Activated naive CD4-positive, alpha-beta T cell treated with anti-CD3 and anti-CD28 coated beads for 36 hours (primary cell): Measurements from ENCODE around the gene TEKT3. TPM values are rescaled to one million over a fixed set of nuclear protein-coding genes. Genes with fewer than 3 reads are reported as not detected.

Experiments used
- CTCF ChIA-PET: fragments of 350-600 bp; sonication (Branson Sonifier 250); formaldehyde crosslinking; loops from one replicate; lab custom pipeline; 2021; ENCODE audit warnings: antibody characterized with exemption; lab: Charles Lee
- DNase-seq: peaks from one replicate; pipeline ENCODE4 v3.0.0-alpha.2; 2020
- H3K27ac Mint-ChIP-seq: one replicate; pipeline ENCODE4 v1.8.0; 2021; ENCODE audit warnings: mild to moderate bottlenecking, mixed read lengths
- H3K27me3 Mint-ChIP-seq: one replicate; pipeline ENCODE4 v1.8.0; 2021; ENCODE audit warnings: low read depth, mixed read lengths
- H3K36me3 Mint-ChIP-seq: one replicate; pipeline ENCODE4 v1.8.0; 2021; ENCODE audit warnings: low read depth, mixed read lengths
- H3K4me1 Mint-ChIP-seq: one replicate; pipeline ENCODE4 v1.8.0; 2021; ENCODE audit warnings: low read depth, mixed read lengths
- H3K4me3 Mint-ChIP-seq: one replicate; pipeline ENCODE4 v1.8.0; 2021; ENCODE audit warnings: mild to moderate bottlenecking, moderate library complexity, mixed read lengths
- H3K9me3 Mint-ChIP-seq: one replicate; pipeline ENCODE4 v1.8.0; 2021; ENCODE audit warnings: mixed read lengths
- intact Hi-C: fragments of 100-400 bp; cut with micrococcal nuclease; formaldehyde crosslinking; loops from one replicate; pipeline ENCODE4 v1.15.1; 2023
- total RNA-seq, 2 experiments: library from RNA; stranded (reverse); gene quantifications; one replicate each; pipeline ENCODE4 v1.2.3, GENCODE V29; 2021

The TEKT3 gene
- total RNA-seq, 2 experiments from 2014 or later = not detected

DNA sequence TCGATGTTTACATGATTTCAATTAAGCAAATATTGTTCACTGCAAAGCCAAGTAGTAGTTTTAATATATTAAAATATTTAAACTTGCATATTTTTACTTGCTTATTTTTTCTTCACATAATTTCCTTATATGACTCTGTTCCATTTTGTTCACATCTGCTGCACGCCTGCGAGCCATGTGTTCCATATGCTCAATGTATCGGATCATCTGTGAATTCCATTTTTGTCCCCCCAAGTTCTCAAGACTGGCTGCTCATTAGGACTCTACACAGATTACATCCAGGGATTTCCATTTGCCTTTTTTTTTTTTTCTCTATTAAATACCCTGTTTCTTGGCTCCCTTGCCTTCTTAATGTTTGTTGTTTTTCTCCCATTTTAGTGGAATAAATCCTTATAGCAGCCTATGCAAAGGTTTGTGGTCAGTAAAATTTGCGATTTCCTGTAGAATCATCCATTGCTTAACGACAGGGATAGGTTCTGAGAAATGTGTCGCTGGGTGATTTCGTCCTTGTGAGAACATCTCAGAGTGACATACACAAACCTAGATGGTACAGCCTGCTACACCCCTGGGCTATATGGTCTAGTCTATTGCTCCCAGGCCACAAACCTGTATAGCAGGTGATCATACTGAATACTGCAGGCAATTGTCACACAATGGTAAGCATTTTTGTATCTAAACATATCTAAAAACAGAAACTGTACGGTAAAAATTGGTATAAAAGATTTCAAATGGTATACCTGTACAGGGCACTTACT, 30.2 kb upstream of the TEKT3 start:
- H3K4me1 Mint-ChIP-seq = no peaks in the 10 kb centered on the region
- CTCF ChIA-PET = interaction anchor here (1.0 kb wide), 1 partner anchor 115 kb away, joined by 3 read pairs; no protein-coding TSS in a partner anchor
- no peaks in the 10 kb centered on the region for H3K36me3 Mint-ChIP-seq
- DNase-seq = no peak
- intact Hi-C loops = no loop called here
- no peak overlapping the region for H3K4me3 Mint-ChIP-seq
- H3K9me3 Mint-ChIP-seq = no peaks in the 10 kb centered on the region
- H3K27me3 Mint-ChIP-seq = peaks cover 6% of the 10 kb centered on the region
- no peak overlapping the region for H3K27ac Mint-ChIP-seq

- H3K4me3 Mint-ChIP-seq = no peak overlapping the region
- no peaks in the 10 kb centered on the region for H3K9me3 Mint-ChIP-seq
- intact Hi-C loops = no loop called here
- CTCF ChIA-PET = no interaction called here
- H3K27me3 Mint-ChIP-seq = peaks cover 6% of the 10 kb centered on the region
- H3K36me3 Mint-ChIP-seq = no peaks in the 10 kb centered on the region
- H3K27ac Mint-ChIP-seq = no peak overlapping the region
- no peak for DNase-seq
- no peaks in the 10 kb centered on the region for H3K4me1 Mint-ChIP-seq
Measured at GRCh38 chr17:15368600-15368999, 27.2 kb upstream of the TEKT3 start.

GRCh38 chr17:15366026-15366425, 24.6 kb upstream of the TEKT3 start:
- Mint-ChIP-seq H3K36me3 (no peaks in the 10 kb centered on the region), H3K4me3 (no peak overlapping the region), H3K9me3 (no peaks in the 10 kb centered on the region), H3K4me1 (no peaks in the 10 kb centered on the region), H3K27me3 (peaks cover 5% of the 10 kb centered on the region), H3K27ac (no peak overlapping the region)
- intact Hi-C loops = no loop called here
- DNase-seq = no peak
- CTCF ChIA-PET = no interaction called here

- no peak for DNase-seq
- CTCF ChIA-PET = no interaction called here
- H3K4me3 Mint-ChIP-seq = no peak overlapping the region
- H3K9me3 Mint-ChIP-seq = no peaks in the 10 kb centered on the region
- H3K4me1 Mint-ChIP-seq = no peaks in the 10 kb centered on the region
- H3K27ac Mint-ChIP-seq = no peak overlapping the region
- H3K27me3 Mint-ChIP-seq = peaks cover 3% of the 10 kb centered on the region
- intact Hi-C loops = no loop called here
- H3K36me3 Mint-ChIP-seq = no peaks in the 10 kb centered on the region
Measured at GRCh38 chr17:15364615-15365014, 23.2 kb upstream of the TEKT3 start.

GRCh38 chr17:15363702-15364101, 22.3 kb upstream of the TEKT3 start:
- DNase-seq = no peak

GRCh38 chr17:15361592-15361991, 20.2 kb upstream of the TEKT3 start:
- no peak overlapping the region for H3K27ac Mint-ChIP-seq
- no peak for DNase-seq
- CTCF ChIA-PET = no interaction called here
- H3K4me3 Mint-ChIP-seq = no peak overlapping the region
- H3K36me3 Mint-ChIP-seq = no peaks in the 10 kb centered on the region
- intact Hi-C loops = no loop called here
- no peaks in the 10 kb centered on the region for H3K9me3 Mint-ChIP-seq
- no peaks in the 10 kb centered on the region for H3K4me1 Mint-ChIP-seq
- peaks cover 5% of the 10 kb centered on the region for H3K27me3 Mint-ChIP-seq

More at GRCh38 chr17:15363702-15364101, 22.3 kb upstream of the TEKT3 start:
- H3K9me3 Mint-ChIP-seq = no peaks in the 10 kb centered on the region
- CTCF ChIA-PET = no interaction called here
- peaks cover 3% of the 10 kb centered on the region for H3K27me3 Mint-ChIP-seq
- no peaks in the 10 kb centered on the region for H3K36me3 Mint-ChIP-seq
- no peak overlapping the region for H3K27ac Mint-ChIP-seq
- intact Hi-C loops = no loop called here
- no peaks in the 10 kb centered on the region for H3K4me1 Mint-ChIP-seq
- H3K4me3 Mint-ChIP-seq = no peak overlapping the region

DNA sequence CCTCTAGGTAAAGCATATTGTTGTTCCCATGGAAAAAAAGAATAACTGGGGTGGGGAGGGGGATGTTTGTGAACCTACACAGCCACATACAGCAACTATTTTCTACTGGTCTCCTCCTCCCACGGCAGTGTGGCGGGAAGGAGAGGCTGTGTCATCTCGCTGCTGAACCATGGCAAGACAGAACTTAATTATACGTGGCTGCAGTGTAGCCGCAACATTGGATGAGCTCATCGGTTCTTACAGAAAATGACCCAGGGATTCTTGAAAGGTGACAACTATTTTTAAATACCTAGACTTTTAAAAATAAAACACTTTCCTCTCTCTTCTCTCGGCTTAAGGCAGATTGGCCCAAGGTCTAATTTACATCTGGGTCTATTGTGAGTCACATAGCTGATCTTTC, 19.8 kb upstream of the TEKT3 start:
- H3K27me3 Mint-ChIP-seq = peaks cover 5% of the 10 kb centered on the region
- intact Hi-C loops = no loop called here
- no peak overlapping the region for H3K4me3 Mint-ChIP-seq
- DNase-seq = no peak
- no peaks in the 10 kb centered on the region for H3K9me3 Mint-ChIP-seq
- H3K27ac Mint-ChIP-seq = no peak overlapping the region
- no peaks in the 10 kb centered on the region for H3K4me1 Mint-ChIP-seq
- CTCF ChIA-PET = no interaction called here
- no peaks in the 10 kb centered on the region for H3K36me3 Mint-ChIP-seq

GRCh38 chr17:15354256-15354655, 12.9 kb upstream of the TEKT3 start:
- Mint-ChIP-seq H3K36me3 (no peaks in the 10 kb centered on the region), H3K27me3 (peaks cover 18% of the 10 kb centered on the region), H3K9me3 (no peaks in the 10 kb centered on the region), H3K4me1 (no peaks in the 10 kb centered on the region), H3K27ac (no peak overlapping the region), H3K4me3 (no peak overlapping the region)
- intact Hi-C loops = no loop called here
- no peak for DNase-seq
- CTCF ChIA-PET = no interaction called here

- intact Hi-C loops = no loop called here
- Mint-ChIP-seq H3K36me3 (no peaks in the 10 kb centered on the region), H3K4me3 (no peak overlapping the region), H3K27me3 (peaks cover 30% of the 10 kb centered on the region), H3K27ac (no peak overlapping the region), H3K4me1 (no peaks in the 10 kb centered on the region), H3K9me3 (no peaks in the 10 kb centered on the region)
- CTCF ChIA-PET = no interaction called here
- no peak for DNase-seq
Measured at GRCh38 chr17:15351925-15352324, 10.5 kb upstream of the TEKT3 start.

DNA sequence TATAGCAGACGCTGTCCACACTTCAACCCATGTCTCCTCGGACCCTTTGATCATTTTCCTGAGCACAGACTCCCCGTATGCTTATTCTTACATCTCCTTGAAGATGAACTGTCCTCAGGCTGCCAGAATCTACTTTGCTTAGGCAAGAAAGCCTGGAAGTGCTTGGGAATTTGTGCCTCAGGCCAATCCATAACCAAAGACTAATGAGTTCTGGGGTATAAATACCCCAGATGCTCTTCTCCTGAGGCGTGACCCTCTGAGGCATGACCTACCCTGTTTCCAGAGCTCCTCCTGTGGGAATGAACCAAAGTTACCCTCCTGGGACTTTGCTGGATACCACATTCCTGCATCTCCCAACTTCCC, 10.1 kb upstream of the TEKT3 start:
- no peaks in the 10 kb centered on the region for H3K9me3 Mint-ChIP-seq
- CTCF ChIA-PET = interaction anchor here (0.9 kb wide), 1 partner anchor 149 kb away, joined by 3 read pairs; no protein-coding TSS in a partner anchor
- no peaks in the 10 kb centered on the region for H3K4me1 Mint-ChIP-seq
- intact Hi-C loops = no loop called here
- no peaks in the 10 kb centered on the region for H3K36me3 Mint-ChIP-seq
- H3K4me3 Mint-ChIP-seq = no peak overlapping the region
- H3K27ac Mint-ChIP-seq = no peak overlapping the region
- DNase-seq = no peak
- H3K27me3 Mint-ChIP-seq = peaks cover 29% of the 10 kb centered on the region

DNA sequence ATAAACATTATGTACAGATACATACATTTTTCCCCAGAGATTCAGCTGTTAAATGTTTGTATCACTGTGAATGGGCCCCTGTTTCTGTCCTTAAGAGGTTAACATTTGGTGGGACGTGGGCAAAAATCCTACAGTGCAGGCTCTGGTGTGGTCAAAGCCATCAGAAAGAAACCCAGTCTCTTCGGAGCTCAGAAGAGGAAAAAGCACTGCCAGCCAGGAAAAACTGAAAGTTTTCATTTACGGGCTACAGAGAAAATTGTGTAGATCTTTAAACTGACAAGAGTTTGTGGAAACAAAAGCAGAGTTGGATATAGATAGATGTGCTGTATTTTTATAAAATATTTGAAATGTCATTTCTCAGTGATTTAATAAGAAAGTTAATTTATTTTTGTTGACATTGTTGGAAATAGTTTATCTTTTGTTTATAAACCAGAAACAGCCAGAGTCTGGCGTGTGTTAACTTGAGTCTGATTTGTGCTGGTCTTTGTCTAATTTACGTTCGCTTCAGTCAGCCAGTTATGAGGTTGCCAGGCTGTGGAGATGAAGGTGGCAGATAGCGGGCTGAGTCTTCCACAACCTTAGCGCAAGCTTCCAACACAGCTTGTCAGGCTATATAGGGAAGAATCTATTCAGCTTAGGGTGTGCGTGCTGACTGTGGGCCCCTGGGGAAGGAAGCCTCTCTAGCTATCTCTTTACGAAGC, 9.5 kb upstream of the TEKT3 start:
- Mint-ChIP-seq H3K27ac (no peak overlapping the region), H3K4me1 (no peaks in the 10 kb centered on the region), H3K9me3 (no peaks in the 10 kb centered on the region), H3K4me3 (no peak overlapping the region), H3K36me3 (no peaks in the 10 kb centered on the region), H3K27me3 (peaks cover 32% of the 10 kb centered on the region)
- CTCF ChIA-PET = interaction anchor here (0.9 kb wide), 1 partner anchor 149 kb away, joined by 3 read pairs; no protein-coding TSS in a partner anchor
- no peak for DNase-seq
- intact Hi-C loops = no loop called here

GRCh38 chr17:15349119-15349518, 7.7 kb upstream of the TEKT3 start:
- no peak for DNase-seq
- CTCF ChIA-PET = no interaction called here
- no peaks in the 10 kb centered on the region for H3K36me3 Mint-ChIP-seq
- H3K4me1 Mint-ChIP-seq = no peaks in the 10 kb centered on the region
- no peak overlapping the region for H3K27ac Mint-ChIP-seq
- H3K4me3 Mint-ChIP-seq = no peak overlapping the region
- peaks cover 45% of the 10 kb centered on the region for H3K27me3 Mint-ChIP-seq
- intact Hi-C loops = no loop called here
- no peaks in the 10 kb centered on the region for H3K9me3 Mint-ChIP-seq

DNA sequence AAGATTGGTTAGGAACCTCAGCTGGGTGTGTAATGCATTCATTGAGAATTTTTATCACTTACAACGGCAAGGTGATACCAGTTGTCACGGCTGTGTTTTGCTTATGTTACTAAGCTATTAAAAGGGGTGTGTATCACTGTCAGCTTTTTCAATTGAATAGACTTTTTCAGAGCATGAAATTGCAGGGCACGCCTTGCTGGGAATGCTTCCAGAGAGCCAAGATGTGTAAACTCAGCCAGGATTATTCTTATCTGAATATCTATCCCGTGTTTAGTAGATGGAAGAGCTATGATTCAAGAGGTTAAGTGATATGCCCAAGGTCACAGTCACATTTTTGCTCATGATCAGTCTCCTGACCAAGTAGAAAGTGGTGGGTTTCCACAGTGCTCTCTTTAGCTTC, 6.6 kb upstream of the TEKT3 start:
- no peaks in the 10 kb centered on the region for H3K9me3 Mint-ChIP-seq
- no peak overlapping the region for H3K4me3 Mint-ChIP-seq
- H3K4me1 Mint-ChIP-seq = no peaks in the 10 kb centered on the region
- peaks cover 53% of the 10 kb centered on the region for H3K27me3 Mint-ChIP-seq
- intact Hi-C loops = no loop called here
- CTCF ChIA-PET = no interaction called here
- no peak overlapping the region for H3K27ac Mint-ChIP-seq
- no peaks in the 10 kb centered on the region for H3K36me3 Mint-ChIP-seq
- DNase-seq = no peak
